ENCODE results near the gene IFFO2.

The IFFO2 gene

DNA sequence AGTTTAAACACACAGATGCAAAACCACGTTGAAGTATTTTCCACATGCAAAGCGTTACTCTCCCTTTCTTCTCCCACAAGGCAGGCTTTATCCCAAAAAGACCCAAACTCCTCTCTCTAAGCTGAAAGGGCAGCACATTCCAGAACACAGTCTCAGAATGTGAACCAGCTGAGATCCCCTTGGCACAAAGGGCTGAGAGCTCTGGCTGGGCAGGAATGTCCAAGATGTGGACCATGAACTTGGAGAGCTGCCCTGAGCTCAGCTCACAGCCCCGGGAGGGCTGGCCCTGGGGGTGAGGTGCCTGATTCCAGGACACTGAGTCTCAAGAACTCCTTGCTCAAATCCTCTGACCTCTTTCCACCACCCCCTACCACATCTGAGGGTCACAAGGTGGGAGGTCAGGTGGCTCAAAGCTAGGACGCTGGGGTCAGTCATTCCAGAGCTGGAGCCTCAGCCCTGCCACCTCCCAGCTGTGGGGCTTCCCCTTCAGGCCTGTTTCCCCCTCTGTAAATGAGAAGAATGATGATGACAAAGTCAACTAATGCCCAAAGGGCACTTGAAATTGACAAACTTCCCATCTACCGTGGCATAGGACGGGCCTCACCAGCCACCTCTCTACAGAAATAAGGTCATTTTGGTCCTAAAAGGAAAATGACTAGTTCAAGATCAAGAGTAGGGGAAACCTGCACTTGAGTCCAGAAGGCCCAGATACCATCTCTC lies 65.6 kb downstream of the IFFO2 start:
- no peak for DNase-seq

DNA sequence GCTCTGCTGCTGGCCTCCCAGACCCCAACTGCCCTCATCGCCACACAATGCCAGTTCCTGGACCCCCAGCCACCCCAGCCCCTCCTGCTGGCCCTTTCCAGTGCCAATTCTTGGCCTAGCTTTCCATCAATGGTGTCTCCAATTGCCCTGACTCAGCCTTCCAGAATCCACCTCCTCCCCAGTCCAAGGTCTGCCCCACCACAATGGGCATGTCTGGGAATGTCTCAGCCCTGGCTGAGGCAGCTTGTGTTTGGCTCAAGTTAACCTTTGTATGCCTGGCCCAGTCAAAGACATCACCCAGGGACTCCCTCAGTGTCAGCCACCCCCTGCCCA lies 70.5 kb downstream of the IFFO2 start:
- DNase-seq = peak; percentile 72

DNA sequence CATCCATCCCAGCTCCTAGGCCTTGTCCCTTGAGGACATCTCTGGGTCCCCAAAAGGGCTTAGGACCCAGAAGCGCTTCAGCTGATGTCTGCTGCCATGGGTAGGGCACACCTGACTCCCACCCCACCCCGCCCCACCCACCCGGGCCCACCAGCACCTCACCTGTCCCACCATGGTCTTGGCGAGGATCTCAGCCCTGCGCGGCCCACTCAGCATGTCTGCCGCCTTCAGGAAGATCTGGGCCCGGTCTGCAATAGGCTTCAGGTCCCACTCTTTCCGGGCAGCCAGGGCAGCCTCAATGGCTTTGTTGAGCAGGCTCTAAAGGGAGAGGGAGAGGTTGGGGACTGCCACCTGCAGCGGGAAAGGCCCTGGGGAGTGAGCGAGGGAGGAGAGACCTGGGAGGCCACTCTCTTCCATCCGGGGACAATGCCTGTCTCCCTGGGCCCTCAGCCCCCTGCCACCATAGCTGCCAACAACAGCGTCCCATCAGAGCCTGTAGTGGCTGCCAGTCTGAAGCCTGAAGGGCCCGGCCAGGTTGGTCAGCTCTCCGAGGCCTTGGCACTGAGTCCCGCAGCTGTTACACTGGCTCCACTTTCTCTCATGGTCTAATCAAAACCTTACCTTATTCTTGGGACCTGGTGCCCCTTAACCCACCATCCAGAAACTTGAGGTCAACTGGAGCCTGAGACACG lies 71.0 kb downstream of the IFFO2 start:
- DNase-seq = no peak

DNA sequence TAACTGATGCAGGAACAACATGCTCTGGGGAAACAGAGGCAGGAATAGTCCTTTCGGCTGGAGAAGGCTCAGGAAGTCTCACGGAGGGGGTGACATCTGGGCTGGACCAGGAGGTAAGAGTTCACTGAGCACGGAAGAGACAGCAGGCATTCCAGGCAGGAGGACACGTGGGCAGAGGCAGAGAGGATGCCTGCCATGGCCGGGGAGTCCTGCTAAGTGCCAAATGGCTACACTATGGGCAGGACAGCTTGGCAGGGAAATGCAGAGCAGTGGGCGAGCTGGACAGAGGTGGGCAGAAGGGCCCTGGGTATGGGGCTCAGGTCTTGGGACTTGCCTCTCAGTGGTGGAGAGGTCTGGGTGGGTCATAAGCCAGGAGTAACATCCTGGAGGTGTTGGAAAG lies 71.7 kb downstream of the IFFO2 start:
- DNase-seq = no peak

DNA sequence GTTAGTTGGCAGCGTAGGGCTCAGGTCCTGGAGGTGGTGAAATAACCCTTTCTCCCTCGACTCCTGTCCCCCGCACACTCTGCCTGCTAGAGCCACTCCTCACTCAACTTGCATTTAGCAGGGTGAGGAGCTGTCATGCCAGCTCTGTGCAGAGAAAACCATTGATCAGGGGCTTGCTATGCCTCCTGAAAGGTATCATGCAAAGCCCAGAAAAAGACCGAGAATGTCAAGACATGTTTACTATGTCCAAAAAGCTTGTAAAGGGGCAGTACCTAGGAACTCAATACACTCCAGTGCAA lies 72.1 kb downstream of the IFFO2 start:
- no peak for DNase-seq

DNA sequence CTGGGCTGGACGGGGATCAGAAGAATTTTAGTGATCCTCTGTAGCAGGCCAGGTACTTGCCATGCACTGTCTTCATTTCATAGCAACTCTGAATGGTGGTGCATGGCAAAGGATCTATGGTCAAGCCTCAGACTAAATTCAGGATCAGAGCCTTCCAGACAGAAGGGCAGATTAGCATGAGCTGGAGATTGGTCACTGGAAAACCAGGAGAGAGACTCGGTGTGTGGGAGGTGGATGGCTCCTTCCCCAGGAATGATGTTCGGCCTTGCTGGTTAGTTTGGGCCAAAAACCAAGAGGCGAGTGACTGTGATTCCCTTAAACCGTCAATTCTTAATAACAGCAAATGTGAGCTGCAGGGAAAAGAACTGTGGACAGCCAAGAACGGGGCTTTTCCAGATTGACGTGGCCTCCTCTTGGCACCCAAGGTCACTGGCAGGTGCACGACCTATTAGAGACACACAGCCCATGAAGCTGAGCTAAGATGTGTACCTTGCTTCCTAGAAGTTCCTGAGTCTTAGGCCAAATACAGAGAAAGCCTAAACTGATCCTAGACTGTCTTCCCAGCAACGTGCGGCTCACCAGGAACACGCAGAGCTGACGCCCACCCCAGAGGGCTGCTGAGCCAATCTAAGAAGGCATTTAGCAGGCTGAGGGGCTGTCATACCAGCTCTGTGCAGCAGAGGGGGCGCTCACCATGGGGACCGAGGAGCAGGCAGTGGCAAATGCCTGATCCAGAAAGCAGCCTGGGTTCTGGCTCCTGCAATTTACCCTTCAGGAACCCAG lies 72.6 kb downstream of the IFFO2 start:
- peak; percentile 92 for DNase-seq

DNA sequence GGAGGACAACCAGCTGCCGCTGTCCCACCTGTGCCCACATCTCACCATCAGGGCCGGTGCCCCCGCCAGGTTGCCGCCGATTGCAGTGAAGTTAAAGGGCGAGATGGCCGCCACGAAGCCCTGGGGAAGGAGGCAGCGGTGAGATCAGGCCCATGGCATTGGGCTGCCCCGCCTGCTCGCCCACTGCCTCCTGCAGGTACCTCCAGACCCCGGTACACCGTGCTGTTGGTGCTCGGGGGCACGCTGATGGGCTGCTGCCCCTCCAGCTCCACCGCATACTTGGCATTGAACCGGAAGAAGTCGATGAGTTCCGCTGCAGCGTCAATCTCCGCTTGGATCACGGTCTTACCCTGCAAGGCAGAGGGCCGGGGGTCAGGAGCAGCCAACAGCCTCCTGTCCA lies 73.4 kb downstream of the IFFO2 start:
- no peak for DNase-seq

DNA sequence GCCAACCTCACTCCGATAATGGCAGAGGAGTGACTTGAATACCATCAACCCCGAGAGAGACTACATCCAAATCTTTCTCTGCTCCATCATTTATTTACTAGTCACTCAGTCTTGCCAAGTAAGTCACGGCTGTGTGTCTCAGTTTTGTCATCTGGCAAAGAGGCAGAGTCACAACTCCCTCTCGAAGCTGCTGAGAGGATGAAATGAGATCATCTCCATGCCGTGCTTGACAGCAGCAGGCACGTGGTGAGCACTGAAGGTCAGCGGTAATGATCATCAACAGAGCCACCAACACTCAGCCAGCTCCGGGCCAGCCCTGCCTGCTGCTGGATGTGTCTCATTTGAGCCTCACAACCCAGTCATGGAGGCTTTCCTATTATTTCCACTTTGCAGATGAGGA lies 74.0 kb downstream of the IFFO2 start:
- DNase-seq = no peak

DNA sequence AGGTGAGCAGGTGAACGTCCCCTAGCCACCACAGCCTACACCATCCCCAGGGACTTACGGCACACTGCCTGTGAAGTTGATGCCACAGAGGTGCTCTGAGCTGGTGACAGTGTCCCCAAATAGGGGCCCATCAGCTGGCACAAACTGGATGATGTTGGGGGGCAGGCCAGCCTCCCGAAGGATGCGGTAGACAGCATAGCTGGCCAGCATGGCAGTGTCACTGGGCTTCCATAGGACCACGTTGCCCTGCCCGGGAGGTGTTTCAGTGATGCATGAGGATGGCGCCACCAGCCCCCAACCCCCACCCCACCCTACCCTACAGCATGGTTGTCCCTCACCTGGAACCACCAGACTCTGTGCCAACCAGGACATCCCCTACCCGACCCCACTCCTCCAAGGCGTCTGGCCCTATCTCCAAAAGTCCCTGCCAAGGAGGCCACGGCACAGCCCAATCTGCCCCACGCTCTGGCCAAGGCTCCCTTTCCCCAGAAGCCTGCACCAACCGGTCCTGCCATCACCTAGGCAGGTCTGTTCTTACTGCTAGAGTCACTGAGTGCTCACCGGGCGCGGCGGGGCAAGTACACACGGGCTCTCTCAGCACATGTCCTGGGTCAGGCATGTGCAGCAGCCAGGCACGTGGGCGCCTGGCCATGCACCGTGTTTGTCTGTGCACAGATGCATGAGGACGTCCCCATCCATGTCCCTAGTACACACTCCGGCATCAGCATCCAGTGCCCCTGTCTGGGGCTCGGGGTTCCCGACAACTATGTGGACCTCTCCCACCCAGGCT lies 74.6 kb downstream of the IFFO2 start:
- DNase-seq = no peak

DNA sequence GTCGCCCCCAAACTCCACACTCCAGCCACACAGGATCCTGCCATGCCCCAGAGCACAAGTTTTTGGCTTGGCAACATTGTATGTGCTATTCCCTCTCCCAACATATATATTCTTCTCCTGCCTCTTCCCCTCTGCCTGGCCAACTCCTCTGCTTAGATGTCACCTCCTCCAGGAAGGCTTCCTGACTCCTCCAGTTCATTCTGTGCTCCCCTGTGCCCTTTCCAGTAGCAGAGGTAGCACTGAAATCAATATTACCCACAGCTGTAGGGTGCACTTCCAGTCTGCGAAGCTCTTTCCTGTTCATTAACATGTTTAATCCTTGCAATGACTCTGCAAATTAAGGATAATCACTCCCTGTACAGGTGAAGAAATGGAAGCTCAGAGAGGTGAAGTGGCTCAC lies 75.3 kb downstream of the IFFO2 start:
- no peak for DNase-seq

DNA sequence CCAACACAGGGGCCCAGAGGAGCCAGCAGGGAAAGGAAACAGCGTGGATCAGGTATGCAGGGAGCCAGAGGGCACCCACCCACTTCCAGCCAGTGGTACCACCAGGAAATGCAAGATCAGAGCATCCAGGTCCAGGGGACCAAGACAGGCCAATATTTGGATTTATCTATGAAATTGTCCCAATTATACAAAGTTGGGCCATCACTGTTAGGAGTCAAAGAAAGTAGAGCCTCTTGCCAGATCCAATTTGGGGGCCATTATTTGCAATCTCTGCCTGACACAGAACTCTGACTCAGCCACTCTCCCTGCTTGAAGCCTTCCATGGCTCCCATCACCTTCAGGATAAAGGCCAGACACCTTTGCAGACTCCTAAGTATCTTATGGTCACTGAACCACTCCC lies 75.9 kb downstream of the IFFO2 start:
- no peak for DNase-seq

DNA sequence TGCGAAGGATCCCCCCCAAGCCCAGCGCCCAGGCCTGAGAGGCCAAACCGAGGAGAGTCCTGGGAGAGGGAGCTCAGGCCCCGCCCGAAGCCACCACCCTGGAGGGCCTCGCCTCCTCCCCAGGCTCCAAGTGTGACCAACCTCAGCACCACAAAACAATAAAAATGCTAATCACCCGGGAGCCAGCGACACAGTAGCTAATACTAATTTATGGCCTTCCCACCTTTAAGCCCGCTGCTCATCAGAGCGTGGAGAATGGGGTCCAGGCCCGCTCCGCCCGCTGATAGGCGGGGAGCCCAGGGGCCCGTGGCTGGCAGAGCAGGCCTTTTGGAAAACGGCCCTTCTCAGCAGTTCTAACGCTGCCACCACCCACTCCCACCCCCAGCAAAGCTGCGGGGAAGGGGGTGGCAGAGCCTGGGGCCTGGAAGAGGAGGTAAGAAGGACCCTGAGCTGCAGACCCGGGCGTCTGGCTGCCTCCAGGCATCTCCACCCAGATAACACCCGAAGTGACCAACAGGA lies 76.6 kb downstream of the IFFO2 start:
- no peak for DNase-seq

DNA sequence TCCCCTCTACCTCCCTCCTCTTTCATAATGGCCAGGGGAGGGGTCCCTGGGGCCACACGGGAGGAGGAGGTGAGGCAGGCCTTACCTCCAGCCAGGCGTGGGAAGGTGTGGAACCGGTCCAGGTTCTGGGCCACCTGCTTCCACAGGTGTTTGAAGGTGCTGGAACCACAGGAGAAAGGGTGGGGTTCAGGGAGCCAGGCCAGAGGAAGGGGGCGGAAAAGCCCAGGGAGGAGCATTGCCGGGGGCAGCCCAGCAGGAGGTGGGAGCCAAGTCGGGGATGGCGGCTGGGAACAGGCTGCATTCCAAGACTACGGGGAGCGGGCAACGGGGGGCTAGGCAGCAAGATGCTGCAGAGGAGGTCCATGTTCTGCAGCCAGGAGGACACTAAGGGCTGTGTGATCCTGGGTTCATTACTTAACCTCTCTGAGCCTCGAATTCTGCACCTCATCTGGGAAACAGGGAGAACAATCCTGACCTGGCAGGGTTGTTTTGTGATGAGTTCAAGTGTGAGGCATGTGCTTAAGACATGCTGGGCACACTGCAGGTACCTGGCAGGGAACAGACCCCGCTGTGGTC lies 77.2 kb downstream of the IFFO2 start:
- no peak for DNase-seq

DNA sequence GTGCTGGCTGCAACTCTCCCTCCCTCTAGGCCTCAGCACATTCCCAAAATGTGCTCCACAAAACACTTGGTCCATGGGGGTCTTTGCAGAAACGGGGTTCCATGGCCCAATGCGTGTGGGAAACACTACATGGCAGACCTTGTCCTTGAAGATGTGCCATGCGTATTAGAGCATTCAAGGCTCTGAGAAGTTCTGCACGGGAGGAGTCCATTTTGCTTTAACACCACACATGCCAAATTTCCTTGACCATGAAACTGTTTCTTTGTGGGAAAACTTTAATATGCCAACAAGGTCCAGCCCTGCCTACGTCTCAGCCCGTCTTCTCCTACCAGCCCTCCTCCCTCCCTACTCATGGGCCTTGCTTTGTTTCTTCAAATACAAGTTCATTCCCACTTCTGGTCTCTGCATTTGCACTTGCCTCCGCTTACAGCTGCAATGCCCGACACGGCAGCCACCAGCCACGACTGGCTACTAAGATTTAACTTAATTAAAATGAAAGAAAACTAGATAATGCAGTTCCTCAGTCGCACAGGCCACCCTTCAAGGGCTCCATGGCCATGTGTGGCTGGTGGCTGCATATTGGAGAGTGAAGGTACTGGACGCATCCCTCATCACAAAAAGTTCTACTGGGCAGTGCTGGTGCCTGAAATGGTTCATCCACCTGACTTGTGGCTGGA lies 77.8 kb downstream of the IFFO2 start:
- DNase-seq = no peak

DNA sequence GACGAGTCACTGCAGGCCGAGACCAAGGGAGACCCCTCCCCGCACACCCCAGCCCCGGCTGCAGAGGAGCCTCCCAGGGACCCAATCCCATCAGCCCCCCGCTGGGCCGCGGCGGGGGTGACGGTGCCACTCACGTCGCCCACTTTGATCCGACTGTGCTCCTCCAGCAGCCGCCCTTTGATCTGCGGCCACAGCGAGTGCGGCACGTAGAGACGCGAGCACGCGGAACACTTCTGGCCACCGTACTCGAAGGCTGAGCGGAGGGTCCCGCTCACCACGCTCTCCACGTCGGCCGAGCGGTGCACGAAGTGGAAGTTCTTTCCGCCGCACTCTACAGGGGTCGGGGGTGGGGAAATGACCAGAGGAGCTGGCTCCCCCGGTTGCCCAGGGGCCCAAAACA lies 79.2 kb downstream of the IFFO2 start:
- no peak for DNase-seq

DNA sequence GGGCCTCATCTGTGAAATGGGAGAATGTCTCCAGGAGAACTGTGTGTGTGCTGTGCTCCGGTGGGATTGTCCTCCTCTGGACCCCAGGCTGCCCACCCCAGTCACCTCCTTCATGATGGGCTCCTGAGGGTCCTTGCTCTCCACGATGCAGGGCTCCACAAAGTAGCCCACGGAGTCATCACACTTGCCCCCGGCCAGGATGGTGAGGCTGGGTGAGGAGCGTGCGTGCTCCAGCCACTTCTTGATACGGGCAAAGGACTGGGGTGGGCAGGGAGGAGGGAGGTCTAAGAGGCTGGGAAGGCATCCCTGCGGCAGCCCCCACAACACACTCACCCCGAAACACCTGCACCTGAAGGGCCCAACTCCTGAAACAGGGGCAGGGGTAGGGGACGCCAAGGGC lies 80.3 kb downstream of the IFFO2 start:
- DNase-seq = no peak

DNA sequence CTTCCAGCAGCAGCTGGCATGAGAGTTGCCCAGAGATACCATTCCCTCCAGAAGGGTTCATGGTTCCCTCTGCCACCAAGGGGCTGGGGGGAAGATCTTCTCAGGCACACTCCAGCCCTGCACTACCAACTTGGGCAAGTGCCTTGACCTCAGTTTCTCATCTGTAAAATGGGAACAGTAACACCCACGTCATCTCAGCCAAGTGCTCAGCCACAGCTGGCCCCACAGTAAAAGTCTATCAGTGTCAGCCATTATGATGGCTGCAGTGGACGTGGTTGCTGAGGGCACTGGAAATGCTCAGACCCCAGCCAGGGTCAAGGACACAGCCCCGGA lies 80.7 kb downstream of the IFFO2 start:
- no peak for DNase-seq

DNA sequence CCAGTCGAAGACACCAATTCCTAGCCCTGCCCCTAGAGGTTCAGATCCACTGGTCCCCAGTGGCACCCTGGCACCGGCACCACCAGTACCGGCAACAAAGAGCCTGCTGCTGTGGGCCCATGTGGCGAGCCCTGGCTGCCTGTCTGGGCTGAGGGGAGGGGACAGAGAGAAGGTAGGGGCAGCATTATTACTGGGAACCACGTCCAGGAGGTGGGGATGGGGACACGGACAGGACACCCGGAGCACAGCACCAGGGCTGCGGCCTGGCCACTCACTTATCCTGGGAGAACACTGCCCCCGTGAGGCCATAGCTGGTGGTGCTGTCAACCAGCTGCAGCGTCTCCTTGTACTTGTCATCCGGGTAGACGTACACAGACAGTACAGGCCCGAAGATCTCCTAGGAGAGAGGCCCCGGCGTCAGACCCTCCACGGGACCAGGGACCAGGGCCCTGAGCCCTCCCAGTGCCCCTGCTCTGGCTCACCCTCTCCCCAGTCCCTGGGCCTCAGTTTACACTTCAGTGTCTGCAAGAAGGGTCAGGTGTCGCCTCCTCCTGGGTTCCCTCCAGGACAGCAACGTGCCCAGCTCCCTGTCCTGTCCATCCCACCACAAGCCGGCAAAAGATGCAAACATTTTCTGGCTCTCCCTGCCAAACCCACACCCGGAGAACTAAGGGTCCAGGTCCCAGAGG lies 81.2 kb downstream of the IFFO2 start:
- DNase-seq = peak; percentile 96

DNA sequence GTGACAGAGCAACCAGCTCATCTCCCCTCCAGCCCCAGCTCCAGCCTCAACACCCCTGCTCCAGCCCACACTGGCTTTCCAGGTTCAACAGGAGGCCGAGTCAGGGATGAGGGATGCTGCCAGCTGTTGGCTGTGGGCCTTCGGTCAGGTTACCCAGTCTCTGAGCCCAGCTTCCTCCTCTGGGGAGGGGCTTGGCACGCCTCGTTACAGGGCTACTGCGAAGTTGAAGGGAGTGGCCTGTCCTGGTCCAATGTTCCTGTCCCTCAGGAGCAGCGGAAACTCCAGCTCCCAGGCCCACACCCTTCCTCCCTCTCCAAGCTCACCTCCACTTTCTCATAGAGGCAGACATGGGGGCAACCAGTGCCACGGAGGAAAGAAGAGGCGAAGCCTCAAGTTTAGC lies 81.9 kb downstream of the IFFO2 start:
- no peak for DNase-seq

DNA sequence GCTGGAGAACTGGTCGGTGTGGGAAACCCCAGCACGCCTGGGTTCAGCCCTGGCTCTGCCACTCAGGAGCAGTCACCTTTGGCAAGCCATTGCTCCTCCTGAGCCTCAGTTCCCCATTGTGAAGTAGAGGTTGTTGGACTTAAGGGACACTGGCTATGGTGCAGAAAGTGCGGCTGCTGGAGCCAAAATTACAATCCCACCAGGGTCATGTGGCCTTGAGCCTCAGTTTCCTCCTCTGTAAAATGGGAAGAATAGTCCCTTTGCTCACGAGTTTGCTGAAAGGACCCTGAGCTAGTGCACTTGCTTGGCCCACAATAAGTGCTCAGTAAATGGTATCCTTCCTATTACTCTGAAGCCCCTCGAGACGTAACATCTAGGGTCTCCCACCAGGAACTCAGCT lies 82.4 kb downstream of the IFFO2 start:
- no peak for DNase-seq

DNA sequence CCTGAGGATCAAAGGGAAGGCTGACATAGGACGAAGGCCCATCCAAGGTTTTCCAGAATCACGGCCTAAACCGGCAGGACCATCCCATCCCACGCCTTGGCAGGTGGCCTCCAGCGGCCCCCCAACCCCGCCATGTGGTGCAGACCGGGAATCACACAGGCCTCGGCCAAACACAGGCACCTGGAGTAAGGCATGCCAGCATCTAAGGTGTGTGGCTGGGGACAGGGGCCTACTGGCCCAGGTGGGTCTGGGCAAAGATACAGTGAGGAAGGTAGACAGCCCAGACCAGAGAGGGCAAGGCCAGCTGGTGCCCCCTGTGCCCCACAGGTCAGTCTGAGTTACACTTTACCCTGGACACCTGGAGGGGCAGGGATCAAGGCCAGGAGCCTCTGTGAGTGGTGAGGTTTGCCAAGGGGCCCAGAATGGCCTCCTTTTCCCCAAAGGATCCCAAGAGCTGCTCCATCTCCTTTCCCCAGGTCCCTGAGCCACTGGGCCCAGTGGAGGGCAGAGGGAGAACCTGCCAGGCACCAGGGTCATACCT lies 84.3 kb downstream of the IFFO2 start:
- DNase-seq = no peak
